Measurements from ENCODE around the gene ZBTB7C.

The ZBTB7C gene

DNA sequence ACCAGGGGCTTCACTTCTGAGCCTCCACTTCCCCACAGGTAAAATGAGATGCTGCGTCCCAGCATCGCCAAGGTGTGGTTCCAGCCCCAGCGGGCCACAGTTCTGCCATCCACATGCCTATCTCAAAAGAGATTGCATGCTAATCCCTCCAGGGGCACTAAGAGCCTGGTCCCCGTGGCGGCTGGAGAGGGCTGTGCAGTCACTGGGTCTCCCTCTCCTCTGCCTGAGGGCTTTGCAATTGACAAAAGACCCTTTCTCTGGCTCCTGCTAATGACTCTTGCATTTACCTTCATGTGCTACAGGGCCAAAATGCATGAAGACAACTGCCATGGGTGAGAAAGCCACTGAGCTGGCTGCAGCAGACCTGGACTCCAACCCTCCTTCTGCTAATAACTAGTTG, 18.5 kb downstream of the ZBTB7C start:
- no peak for DNase-seq (ENCODE audit: low spot score)

DNA sequence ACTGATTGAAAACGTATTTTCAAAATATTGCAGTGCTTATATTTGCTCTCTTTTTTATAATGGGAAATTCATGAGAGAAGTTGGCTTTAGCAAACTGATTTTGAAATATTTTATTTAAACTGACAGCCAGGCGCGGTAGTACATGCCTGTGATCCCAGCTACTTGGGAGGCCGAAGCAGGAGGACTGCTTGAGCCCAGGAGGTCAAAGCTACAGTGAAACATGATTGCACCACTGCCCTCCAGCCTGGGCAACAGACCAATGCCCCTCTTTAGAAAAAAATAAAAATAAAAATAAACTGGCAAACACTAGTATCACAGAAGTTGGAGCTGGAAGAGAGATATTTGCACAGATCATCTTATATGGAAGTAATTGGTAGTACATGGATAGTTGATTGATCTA, 20.7 kb downstream of the ZBTB7C start:
- no peak for DNase-seq (ENCODE audit: low spot score)

DNA sequence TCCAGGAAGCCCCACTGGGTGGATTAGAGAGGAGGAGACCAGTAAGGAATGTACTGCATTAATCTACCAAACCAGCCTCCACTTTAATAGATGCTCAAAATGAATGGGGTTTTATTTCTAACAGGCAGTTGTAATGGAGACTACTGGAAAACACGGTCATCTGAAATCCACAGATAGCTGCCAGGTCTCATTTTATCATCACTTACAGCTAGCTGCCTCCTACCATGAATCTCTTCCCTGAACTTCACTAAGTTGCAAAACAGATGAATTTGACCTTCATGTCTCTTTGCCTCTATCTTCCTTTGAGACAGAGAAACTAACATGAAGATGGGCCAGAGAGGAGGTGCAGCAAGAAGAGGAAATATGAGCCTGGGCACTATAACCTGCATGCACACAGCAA, 21.9 kb downstream of the ZBTB7C start:
- DNase-seq (ENCODE audit: low spot score) = no peak

DNA sequence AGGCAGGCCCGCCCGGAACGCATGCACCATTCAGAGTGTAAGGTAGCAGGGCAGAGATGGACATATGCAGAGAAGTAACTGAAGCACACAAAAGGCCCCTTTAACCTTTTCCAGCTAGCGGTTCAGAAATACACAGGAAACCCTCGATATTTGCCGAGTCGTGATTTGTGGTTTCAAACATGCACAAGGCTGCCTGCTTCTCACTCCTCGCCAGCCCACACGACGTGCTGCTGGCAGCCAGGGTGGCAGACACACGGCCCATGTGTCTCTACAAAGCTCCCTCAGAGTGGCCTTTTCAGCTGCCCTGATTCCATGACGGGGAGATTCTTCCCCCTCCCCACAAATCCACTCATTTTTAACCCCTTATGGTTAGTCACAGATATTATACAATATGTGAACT, 23.6 kb downstream of the ZBTB7C start:
- DNase-seq (ENCODE audit: low spot score) = no peak

DNA sequence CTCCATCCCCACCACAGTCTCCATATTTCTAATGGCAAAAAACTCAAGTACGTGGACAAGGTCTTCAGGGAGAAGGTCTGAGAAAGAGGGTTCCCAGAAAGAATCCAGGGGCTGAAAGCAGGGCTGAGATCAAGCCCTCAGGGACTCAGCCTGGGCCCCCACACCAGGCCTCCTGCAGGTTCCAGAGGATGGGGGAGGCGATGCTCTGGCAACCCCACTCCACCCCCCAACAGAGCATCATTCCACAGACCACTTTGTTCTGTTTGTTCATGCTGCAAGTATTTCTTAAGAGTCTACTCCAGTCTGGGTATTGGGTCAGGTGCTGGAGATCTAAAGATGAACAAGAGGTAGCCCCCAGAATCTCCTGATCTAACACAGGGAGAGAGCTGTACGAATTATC, 32.2 kb downstream of the ZBTB7C start:
- DNase-seq (ENCODE audit: low spot score) = no peak

DNA sequence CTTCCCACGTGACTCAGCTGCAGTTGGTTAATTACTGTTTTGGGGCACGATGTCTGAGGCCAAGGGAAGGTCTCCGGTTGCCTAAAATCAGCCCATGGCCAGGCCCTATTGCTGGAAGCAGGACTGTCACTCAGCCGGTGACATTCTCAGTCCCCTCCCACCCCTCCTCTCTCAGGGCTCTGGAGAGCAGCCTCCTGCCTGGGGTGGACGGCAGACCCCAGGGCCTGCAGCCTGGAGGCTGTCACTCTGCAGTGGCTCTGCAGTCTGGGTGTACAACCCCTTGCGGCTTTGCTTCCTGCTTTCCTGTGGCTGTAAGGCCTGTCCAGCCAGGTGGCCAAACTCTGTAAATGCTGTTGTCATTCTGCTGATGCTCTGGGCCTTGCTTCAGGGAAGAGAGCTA, 32.8 kb downstream of the ZBTB7C start:
- DNase-seq (ENCODE audit: low spot score) = no peak

DNA sequence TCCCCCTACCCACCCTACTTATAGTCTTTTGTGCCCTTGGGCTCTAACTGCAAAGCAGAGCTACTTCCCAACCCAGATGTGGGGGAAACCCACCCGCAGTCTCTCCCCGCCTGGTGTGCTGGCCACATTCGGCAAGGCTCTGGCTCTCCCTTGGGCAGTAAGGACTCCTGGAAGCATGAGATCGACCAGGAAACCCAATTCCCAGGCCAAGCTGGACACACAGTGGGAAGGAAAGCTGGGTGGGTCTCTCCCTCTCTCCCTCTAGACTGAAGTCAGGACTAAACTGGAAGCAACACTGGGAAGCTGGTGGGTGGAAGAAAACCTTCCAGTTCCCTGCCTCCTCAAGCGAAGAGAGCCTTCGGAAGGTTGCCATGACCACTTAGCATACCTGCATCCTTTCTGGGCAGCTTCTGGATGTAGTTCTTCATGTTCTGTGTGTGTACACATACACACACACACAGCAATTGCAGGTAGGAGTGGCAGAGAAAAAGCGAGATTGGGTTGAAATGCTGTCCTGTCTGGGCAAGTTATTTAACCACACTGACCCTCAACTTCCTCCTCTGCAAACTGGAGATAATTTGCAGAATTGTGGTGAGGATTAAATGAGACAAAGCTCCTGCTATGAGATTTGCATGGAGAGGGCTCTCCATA, 33.9 kb downstream of the ZBTB7C start:
- DNase-seq (ENCODE audit: low spot score) = no peak

DNA sequence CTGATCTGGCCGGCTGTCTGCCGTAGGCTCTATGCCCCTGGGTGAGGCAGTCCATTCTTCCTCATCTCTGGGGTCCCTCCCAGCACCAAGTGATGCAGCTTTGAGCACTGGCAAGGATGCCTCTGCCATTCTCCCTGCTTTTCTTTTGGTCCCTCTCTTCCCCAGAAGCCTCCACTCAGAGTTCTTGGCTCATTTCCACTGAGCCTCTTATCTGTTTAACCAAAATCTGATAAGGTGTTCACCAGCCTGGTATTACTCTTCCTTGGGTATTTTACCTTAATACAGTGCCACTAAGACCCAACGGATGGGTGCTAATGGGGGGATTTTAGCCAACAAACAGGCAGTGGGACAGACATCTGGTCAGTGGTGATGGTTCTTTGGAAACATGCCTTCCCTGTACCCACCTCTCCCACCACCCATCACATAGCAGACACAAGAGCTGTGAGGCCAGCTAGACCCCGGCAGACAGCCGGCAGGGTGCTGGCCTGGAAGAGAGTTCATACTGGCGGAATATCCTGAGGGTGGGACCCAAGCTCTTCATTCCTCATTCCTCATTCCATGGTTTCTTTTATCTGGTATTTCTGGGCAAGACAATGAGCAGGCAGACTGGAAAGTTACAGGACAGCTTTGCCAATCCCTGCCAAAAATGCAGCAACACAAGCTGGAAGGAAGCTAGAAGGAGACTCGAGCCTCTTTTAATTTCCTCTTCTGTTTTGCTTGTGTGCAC, 34.6 kb downstream of the ZBTB7C start:
- no peak for DNase-seq (ENCODE audit: low spot score)

DNA sequence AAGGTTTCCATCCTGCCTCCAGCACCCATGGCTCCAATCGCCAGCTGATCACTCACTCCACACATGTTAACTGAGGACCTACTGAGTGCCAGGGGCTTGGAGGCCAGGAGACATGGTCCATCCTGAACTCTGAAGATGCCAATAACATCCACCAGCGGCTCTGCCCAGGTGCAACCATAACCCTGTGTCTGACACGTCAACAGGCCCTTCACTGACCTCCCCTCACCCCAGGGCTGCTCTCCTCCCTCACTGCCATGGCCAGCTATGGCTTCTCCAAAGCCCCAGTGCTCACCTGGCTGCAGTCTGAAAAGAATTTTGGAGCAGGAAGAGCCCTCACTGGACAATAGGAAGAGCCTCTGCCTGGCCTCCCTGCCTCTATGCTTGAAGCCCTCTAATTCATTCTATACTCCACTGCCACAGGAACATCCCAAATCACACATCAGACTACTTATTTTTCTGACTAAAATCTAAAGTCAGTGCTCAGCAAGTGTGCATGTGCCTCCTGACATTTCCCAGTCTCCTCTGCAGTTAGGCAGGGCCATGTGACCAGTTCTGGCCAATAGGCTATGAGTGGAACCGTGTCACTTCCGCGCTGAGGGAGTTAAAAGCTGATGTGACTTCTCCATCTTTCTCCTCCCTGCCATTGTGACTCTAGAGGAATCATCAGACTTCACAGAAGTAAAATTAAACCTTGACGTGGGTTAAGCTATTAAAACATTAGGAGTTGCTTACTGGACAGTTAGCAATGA, 37.2 kb downstream of the ZBTB7C start:
- DNase-seq (ENCODE audit: low spot score) = no peak

DNA sequence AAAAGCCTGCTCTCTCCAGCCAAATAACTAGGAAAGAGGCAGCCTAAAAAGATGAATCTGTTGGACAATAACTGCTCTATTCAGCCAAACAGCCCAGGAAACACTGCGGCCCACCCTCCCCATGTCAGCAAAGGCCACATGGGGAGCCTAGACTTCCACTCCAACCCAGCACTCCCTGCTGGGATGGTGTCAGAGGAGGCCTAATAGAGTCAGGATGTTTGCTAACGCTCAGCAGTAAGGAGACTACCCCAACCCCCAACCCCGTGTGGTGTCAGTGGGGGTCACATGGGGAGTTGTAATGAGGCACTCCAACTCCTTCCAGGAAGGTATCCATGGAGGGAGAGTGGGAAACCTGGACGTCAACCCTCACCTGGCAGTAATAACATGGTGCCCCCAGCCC, 41.6 kb downstream of the ZBTB7C start:
- DNase-seq (ENCODE audit: low spot score) = no peak

DNA sequence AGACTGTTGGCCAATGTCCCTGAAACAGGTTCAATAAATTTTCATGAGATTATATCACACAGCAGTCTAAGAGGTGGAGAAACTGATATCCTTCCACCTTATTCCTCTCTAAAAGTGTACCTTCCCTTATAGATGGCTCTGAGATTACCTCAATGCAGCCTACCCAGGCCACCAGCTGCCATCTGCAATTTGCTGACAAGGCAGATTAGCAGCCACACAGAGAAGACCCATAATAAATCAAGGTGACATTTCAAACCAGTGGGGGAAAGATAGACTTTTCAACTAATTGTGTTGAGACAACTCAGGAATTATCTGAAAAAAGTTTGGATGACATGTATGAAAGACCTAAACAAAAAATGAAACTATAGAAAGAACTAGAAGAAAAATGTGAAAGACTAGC, 43.2 kb downstream of the ZBTB7C start:
- DNase-seq (ENCODE audit: low spot score) = no peak

DNA sequence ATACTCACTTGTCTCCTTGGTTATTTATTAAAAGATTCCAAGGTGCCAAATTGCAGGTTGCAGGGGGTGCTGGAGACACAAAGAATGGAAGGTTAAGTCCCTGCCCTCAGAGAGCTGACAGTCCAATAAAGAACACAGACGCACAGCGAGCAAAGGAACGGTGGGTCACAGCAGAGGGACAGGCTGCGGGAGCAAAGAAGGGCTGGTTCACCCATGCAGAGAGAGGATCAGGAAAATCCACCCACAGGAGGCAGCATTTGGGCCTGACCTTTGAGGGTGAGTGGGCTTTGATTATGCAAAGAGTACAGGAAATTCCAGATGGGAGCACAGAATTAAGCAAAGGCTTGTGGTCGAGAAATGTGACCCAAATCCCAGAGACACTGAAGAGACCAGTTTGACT, 45.0 kb downstream of the ZBTB7C start:
- DNase-seq (ENCODE audit: low spot score) = no peak

DNA sequence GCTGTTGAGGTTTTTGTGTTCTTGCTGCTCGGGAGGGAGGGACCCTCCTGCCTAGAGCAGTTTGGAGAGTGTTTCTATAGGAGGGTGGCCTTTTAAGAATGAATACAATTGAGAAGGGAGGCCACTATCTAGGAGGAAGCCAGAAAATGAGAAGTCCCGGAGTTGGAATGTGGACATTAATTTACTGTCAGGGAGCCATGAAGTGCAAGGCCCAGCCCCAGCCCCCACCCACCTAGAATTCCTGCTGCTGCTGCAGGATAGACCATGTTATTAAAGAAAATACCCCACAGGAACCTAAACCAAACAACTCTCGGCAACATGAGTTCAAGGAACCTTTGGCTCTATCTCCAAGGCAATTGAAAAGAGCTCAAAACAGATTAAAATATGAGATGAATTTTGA, 46.0 kb downstream of the ZBTB7C start:
- no peak for DNase-seq (ENCODE audit: low spot score)

DNA sequence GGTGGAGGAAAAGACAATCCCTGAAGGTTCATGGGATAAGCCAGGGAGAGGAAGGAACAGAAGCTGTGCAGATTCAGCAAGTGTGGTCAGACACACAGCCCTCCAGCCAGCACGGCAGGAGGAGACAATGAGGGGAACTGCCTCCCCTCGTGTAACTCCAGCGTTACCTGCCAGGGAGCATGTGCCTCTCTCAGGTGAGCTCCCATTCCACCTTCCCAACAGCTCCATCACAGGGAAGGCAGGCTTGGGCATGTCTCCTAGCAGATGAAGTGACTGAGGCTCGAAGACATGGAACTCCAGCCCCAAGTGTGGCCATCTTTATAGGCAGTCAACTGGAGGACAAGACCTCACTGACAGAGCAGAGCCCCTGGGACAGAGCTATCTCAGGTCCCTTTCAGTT, 47.4 kb downstream of the ZBTB7C start:
- DNase-seq (ENCODE audit: low spot score) = no peak

DNA sequence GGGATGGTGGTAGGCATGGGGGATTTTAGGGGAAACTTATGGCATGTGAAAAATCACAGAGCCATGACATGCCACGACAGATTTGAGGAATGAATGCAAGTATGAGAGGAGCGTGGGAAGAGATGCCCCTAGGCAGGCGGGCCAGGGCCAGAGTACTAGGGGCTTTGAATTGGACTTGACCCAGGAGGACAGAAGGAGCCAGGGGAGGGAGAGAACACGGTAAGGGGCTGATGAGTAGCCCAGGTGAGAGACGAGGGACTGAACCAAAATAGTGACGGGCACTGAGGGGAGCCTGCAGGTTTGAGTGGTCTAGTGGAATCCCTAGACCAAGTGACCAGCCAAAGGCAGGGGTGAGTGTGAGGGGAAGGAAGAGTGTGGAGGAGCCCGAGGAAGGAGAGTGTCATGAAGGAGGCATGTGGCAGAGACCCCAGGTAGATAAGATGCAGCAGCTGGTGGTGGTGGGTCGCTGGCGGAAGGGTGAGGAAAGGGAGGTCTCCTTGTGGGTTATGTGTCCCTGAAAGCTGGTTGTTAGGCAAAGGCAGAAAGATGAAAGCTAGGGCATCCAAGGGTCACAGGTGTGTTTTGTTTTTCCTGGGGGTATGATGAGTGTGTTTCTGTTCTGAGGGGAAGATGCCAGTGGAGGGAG, 48.7 kb downstream of the ZBTB7C start:
- DNase-seq (ENCODE audit: low spot score) = no peak

DNA sequence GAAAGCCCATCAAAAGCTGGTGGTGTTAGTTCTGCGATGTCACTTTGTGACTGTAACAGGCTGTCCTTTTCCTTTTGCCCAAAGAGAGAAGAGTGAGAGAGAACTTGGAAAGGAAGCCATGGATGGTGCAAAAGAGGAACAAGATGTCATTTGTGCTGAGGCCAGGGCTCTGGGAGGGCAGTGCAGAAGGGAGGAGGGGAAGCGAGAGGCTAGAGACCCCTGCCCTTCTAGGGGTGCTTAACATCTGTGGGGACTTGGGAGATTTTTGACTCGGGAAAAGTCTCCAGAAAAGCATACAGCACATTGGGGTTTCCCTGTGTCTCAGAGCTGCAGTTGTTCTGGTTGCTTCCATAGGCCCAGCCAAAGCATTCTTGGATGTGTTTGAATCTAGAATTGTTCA, 49.6 kb downstream of the ZBTB7C start:
- no peak for DNase-seq (ENCODE audit: low spot score)

DNA sequence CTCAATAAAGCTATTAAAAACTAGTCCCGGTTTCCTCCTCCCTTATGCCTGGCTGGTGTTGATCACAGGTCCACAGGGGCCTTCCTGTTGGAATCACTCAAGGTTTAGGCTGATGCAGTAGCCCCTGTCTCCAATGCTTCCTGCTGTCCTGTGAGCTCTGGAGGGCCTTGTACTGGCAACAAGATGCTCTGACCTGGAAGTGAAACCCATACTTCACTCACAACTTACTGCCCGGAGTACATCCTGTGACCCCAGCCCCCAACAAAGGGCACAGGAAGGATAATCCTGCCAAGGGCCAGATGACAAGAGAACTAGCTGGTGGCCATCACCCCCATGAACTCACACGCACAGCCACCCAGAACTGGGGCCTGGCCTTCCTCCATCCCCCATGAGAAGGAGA, 50.3 kb downstream of the ZBTB7C start:
- no peak for DNase-seq (ENCODE audit: low spot score)

DNA sequence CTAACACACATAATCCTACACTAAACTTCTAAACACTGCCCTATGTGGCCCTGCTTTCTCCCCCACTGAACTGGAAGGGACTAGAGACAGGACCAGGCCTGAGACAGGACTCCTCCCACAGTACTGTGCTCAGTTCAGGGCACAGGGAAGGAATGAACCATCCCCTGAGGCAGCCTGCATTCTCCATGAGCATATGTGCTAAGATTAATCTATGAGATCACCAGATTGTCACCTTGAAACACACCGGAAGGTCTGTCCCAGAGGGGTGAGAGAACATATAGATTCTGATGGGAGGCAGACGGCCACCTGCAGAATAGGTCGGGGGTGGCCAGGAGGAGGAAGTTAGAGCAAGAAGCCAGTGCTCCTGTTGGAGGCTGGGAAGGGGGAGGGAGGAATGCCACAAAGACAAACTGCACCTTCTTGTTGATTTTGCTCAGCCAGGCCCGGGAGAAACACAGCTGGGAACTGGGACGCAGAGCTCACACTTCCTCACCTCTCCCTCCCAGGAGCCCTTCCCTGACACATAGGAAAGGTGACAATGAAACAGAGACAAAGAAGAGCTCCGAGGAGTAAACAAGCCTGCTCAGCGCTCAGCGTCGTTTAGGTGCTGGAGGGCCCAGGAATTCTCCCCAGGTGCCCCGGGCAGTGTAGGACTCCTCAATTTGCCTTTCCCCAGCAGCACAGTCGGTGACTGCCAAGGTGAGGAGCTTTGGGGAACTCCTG, 52.1 kb downstream of the ZBTB7C start:
- DNase-seq (ENCODE audit: low spot score) = no peak

DNA sequence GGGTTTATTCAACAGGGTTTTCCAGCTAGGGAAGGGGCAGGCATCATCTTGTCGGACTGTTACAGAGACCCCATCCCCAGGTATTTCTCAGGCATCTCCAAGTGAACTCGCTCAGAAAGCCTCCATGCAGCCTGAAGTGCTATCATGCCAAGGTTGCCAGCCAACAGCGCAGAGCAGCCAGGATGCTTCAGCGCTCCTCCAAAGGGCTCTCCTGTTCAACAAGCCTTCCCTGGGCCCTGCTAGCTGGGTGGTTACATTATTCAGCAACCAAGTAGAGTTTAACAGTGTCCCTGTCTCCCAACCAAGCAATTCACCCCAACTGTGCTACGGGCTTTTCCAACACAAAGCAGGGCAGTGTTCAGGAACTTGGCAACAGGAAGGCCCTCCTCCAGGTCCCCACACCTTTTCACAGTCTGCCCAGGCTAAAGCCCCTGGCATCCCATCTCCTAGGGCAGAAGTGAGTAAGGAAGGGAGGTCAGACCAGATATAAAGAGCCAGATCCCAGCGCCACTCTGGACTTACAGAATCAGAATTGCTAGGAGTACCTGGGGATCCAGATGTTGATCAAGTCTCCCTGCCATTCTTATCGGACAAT, 52.9 kb downstream of the ZBTB7C start:
- DNase-seq (ENCODE audit: low spot score) = no peak

DNA sequence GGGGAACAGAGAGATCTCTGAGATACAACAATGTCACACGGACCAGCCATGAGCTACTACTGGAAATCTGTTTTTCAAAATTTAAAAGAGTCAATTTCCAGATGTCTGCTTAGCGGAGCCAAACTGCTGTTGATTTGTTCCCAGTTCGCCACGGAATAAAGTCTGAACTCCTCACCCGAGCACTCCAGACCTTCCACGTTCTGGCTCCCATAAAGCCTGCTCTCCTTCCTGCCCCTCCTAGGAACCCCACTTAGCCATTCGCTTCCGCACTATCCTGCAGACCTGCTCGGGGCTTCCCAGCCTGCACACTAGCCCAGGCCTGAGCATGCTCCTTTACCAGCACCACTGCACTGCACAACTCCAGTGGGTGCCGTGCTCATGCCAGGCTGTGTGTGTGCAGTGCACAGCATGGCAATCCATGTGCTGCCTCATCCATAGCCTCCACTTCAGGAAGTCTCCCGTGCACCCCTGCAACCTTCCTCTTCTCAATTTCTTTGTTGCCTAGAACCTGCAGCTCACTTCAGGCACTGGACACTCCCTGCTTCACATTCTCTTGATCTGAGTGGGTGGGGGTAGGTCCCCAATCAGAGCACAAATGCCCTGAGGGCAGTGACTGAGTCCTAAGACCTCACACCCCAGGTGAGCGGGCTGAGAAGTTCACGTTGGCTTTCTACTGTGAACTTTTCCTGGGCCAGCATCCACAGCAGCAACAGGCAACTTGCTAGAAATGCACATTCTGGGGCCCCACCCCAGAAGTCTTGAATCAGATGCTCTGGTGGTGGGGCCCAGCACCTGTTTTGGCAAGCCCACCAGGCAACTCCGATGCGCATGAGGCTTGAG, 53.7 kb downstream of the ZBTB7C start:
- no peak for DNase-seq (ENCODE audit: low spot score)

DNA sequence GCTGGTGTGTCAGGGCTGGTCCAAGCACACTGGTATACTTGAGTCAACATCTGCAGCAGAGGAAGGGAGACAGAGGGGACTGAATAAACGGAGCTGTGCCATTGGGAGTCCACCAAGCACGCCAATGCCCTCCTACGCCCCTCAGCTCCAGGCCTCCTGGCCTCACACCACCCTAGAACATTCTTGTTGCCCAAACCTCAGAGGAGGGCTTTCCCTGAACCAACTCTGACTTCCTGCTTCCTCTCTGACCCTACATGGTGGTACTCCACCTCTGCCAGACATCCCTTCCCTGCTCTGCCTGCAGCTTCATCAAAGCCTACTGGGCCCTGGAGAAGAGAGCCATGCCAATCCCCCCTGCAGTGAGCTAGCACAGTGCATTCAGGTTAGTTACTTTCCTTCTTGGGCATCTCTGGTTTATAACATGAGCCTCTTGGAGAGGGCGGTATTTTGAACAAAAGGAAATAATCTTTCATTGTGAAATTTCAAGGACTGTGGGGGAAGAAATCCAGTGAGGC, 54.4 kb downstream of the ZBTB7C start:
- no peak for DNase-seq (ENCODE audit: low spot score)

Measured in globus pallidus (tissue), 1 donor.